NCI-H1048 (cell line): Measurements from ENCODE around the gene LCORL.
"Not testable (repeated sequence)": the region's sequence is repeated elsewhere in the genome, so short reads cannot be mapped to it uniquely, and the experiment has no call there.

ENCODE experiments used
- DNase-seq: peaks from one replicate; lab custom pipeline; 2025; lab: John Stamatoyannopoulos, UW

LCORL gene

DNA sequence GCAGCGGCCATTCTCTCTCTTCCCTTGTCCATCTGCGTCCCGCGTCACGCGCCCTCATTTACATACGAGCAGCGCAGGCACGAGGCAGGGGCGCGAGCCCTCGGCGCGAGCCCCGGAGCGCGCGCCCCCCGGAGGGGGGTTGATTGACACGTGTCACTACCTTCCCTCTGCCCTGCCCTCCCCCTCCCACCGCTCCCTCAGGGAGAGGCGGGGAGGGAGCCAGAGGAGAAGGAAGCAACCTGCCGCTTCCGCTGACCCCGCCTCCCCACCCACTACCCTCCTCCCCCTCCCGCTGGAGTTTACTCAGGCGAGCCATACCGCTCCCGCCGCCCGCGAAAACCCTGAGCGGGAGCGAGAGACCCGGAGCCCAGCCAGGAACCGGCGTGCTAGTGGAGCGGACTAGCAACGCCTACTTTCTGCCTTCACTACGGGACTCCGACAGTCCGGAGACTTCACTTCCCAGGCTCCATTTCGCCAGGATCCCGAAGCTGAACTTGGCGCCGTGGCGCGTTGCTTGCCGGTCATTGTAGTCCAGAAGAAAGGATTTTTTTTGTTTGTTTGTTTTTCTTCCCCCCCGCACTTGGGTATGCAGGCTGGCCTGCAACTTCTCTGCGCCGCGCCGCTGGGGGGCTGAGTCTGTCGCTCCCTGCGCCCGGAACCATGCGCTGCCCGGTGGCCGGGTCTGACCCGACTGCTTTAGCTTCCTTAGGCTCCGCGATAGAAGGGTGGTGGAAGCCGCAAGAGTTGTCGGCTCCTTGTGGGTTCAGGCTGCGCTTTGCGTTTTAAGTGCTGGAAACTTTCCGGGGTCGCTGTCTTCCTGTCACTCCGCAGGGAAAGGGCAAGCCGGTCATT is at the start of gene LCORL:
LCORL (minus strand) TSS at position 36 of the 852 bp plus-strand sequence; CDS start at position 32, 4 bp downstream.
- peak; percentile 94 for DNase-seq

DNA sequence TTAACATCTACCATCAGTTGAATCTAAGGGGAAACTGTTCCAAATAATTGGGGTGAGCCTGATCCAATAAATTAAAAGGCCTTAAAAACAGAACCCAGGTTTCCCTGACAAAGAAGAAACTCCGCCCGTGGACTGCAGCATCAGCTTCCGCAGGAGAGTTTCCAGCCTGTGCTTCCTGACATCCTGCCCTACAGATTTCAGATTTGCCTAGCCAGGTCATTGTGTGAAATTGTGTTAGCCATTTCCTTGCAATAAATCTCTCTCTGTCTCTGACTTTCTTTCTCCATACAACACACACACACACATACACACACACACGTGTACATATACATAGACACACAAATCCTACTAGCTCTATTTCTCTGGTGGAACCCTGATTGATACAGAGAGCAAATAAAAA is 48.3 kb upstream of the LCORL start:
- no peak for DNase-seq

DNA sequence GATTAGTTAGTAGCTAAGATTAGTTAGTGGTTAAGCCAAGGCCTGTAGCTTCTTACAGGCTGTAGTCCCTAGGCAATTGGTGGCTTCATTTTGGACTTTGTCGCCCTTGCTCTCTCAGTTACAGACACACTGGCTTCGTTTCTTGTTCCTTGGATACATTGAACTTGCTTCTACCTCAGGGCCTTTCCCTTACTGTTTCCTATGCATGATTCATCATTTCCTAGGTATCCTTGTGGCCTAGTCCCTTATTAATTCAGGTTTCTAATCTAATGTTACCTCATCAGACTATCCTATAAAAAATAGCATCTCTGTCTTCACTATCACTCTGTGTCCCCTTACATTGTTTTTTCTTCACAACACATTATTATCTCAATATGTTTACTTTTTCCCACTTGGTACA is 45.5 kb upstream of the LCORL start:
- DNase-seq, result no peak

DNA sequence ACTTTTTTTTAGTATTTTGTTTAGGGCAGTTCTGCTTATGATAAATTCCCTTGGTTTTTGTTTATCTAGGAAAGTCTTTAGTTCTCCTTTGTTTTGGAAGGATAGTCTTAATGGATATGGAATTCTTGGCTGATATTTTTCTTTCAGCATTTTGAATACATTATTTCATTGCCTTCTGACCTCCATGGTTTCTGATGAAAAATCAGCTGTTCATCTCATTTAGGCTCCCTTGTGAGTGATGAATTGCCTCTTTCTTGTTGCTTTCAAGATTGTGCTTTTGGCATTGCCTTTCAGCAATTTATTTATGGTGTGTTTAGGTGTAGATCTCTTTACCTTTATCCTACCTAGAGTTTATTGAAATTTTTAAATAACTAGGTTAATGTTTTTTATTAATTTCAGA is 41.5 kb upstream of the LCORL start:
- DNase-seq, result no peak

DNA sequence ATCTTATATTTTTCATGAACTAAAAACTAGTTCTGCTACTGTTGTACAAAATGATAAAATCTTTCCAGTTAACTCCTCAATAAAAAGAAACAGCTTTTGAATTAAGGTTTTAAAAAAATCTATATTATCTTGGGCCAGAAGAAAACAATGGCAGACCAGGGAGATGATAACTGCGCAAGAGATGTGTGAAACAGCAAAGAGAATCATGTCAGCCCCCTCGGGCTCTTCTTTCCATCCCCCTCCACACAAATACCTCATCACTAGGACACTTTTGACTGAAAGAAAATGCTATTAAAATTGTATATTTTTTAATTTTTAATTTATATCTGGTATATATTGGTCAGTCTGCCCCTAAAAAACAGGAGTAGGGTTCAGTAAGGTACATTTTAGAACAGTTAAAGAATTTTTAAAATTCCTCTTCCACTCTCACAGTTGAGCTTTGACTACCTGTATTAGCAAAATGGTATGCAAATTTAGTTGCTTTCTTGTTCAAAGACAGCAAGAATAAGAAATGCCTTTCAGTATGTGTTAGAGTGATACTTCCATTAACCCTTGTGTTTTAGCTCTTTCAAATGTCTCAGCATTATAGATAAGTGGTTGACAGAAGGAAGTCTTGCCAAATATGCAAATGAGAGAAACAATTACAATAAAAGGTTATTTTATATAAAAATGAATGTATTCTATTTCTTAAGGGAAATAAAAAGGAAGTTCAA is 36.4 kb upstream of the LCORL start:
- DNase-seq, result no peak

DNA sequence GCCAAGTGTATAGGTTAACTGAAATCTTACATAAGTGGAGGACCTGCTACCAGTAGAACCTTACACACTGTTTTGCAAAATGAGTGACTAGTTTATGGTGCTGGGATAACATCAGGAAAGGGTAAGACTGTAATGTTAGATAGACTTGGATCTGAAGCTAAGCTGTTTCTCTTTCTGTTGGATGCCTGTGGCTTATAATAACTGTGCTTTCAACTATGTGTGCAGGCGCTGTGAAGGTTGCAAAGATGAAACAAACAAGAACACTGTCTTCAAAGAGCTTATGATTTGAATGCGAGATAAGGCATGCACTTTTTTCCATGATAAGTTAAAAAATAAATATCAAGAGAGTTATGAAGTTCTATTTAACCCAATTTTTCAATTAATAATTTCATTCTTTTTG is 34.5 kb upstream of the LCORL start:
- DNase-seq, result no peak

DNA sequence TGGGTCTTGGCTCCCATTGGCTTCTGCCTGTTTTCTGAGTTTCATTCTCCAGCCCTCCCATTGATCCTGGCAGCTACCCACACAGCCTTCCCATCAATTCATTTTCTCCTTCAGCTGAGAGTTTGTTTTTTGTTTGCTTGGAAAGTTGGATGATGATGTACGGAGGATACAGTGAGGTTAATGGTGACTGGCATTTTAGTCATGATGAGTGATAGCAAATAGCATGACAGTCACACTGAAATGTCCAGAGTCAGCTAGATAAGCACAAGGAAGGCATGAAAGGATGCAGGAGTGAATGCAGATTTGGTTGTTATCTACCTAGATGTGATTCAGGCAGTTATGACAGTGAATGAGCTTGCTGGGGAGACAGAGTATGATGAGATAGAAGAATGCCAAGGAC is 30.6 kb upstream of the LCORL start:
- no peak for DNase-seq

DNA sequence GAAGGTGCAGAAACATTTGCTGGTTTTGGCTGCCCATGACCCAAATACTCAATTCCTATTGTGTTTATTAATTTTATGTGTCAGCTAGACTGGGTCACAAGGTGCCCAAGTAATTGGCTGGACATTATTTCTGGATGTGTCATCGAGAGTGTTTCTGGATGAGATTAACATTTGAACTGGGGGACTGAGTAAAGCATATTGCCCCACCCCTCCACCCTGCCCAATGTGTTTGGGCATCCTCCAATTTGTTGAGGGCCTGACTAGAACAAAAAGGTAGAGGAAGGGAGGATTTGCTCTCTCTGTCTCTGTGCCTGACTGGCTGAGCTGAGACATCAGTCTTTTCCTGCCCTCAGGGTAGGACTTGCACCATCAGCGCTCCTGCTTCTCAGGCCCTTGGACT is 29.7 kb upstream of the LCORL start:
- DNase-seq, result no peak

DNA sequence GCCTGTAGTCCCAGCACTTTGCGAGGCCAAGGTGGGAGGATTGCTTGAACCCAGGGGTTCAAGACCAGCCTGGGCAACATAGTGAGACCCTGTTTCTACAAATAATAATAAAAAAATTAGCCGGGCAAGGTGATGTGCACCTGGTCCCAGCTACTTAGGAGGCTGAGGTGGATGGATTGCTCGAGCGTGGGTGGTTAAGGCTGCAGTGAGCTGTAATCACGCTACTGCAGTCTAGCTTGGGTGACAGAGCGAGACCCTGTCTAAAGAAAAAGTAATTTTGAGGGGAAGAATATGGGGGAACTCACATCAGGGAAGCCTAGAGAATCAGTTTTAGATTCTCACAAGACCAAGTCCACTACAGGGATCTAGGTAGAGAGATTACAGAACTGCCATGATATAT is 28.9 kb upstream of the LCORL start:
- no peak for DNase-seq

DNA sequence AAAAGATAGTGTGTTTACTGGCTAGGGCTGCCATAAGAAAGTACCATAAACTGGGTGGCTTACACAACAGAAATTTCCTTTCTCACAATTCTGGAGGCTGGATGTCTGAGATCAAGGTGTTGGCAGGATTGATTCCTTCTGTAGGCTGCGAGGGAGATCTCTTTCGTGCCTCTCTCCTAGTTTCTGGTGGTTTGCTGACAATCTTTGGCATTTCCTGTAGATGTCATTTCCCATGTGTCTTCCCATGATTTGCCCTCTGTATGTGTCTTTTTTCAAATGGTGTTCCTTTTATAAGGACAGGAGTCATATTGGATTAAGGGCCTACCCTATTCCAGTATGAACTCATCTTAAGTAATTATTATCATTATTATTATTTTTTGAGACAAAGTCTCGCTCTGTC is 27.9 kb upstream of the LCORL start:
- DNase-seq, result no peak

DNA sequence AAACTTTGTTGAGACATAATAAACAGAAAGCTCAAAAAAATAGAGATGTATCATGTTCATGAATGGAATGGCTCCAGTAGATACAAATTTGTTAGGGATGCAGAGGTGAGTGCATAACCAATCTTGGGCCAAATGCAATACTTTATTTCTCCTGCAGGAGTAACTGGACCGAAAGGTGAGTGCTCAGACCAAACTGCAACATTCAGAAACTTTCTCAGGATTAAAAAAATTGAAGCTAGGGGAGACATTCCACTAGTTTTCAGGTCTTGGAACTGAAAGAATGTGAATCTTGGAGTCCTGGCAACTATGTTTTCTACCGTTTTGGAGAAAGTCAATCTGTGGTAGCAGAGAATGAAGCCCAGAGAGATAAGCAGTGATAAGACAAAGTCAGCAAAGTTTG is 21.2 kb upstream of the LCORL start:
- no peak for DNase-seq

DNA sequence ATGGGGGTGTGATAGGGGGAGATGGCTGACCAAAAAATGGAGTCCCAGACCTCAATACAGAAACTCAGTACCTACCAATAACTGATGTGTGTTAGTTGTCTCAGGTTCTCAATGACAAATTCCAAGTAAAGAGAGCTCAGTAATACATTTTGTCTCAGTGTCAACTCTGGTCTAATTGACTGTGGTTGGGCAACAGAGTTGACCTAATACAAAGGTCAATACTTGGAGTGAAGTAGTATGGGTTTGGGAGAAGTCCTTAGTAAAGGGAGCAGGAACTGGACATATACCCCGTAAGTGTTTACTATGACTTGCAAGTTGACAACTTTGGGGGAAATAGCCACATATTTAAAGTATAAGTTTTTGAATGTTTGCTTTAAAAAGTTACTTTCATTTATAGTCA is 20.5 kb upstream of the LCORL start:
- DNase-seq, result no peak

DNA sequence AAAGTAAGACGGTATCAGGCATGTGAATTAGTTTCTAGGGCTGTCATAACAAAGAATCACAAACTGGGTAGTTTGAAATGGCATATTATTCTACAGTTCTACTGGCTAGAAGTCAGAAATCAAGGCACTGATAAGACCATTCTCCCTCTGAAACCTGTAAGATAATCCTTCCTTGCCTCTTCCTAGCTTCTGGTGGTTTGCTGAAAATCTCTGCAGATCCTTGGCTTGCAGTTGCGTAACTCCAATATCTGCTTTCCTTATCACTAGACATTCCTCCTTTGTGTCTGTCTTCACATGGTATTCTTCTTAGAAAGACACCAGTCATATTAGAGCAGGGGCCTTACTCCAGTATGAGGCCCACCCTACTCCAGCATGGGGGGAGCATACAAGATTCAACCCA is 19.6 kb upstream of the LCORL start:
- DNase-seq, result no peak

DNA sequence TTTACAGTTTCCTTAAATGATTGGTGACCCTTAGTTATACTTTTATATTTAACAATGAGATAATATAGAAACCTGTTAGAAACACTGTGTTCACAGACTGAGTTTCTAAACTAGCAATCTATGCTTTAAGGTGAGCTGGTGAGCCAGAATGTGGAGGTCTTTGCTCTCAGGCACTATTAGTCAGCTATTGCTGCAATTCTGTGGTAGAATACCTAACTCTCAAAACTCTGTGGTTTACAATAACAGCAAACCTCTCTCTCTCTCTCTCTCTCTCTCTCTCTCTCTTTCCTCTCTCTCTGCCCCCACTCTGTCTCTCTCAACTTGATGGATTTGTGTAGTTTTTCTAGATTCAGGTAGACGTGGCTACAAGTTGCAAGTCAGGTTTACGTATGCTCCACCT is 17.6 kb upstream of the LCORL start:
- no peak for DNase-seq

DNA sequence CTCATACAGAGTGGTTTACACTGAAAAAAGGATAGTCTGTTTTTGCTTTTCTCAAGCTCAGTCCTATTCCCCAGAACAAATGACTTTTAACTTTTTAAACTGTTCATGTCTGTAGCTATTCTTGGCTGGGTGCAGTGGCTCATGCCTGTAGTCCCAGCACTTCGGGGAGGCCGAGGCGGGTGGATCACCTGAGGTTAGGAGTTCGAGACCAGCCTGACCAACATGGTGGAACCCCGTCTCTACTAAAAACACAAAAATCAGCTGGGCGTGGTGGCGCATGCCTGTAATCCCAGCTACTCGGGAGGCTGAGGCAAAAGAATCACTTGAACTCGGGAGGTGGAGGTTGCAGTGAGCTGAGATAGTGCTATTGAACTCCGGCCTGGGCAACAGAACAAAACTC is 14.8 kb upstream of the LCORL start:
- not testable (repeated sequence) for DNase-seq

DNA sequence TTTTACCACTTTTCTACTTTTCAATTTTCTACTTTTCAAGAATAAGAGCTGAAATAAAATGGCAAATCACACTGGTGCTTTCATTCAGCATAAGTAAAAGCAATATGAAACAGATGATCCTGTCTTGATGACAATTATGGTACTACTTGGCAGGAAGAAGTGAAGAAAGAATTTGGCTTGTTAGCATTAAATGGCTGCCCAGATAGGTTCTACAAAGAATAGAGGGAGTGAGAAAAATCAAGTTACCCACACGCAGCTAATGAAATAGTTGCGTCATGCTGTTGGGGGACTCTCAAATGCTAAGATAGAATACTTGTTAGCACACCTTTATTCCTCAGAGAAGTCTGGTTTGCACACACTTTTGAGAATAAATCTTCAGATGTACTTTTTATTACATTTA is 12.5 kb upstream of the LCORL start:
- no peak for DNase-seq

DNA sequence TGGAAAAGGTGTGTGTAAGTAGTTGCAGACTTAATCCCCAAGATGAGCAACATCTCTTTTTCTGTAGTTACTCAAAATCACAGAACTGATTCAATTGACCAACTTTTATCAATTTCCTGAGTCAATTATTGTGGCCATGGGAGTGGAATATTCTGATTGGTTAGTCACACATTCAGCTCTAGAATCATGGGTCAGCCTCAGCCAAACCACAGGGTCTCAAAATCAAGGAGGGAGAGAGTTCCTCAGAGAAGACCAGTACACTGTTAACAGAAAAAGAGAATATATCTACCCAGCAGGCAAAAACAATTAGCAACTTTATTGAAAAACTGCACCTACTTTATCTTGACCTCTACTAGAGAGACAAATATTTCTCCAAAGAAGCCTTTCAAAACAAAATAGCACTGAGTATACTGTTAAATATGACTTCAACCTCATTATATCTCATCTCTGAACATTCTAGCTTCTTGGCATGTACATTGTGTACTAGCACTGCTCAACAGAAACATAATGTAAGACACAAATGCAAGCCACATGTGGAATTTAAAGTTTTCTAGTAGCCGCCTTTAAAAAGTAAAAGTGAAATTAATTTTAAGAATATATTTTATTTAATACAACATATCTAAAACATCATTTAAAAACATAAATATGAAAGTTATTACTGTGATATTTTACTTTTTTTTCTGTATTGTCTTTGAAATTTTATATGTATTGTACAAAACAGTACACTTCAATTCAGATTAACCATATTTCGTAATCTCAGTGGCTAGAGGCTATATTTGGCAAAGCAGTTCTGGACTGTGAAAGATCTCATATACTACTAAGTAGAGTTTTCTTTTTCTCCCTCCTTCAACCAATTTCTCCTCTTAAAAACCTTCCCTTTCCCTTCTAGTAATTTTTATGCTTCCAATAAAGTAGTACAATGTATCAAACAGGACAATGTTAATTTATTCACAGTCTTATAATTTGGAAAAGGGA is 11.8 kb upstream of the LCORL start:
- no peak for DNase-seq

DNA sequence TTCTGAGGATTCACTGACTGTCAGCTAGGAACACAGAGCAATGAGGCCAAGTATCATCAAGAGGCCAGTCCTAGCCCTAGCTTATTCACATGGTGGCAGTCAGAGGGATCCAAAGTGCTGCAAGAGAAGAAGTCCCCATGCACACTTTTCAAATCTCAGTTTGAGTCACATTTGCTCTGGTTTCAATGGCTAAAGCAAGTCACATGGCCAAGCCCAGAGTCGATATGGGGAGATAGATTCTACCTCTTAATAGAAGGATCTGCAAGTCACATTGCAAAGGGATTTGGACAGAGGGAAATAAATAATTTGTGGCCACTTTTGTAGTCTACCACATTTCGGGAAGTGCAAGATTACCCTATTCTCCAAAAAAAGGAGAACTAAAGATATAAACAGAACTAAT is 3.7 kb upstream of the LCORL start:
- DNase-seq, result no peak

DNA sequence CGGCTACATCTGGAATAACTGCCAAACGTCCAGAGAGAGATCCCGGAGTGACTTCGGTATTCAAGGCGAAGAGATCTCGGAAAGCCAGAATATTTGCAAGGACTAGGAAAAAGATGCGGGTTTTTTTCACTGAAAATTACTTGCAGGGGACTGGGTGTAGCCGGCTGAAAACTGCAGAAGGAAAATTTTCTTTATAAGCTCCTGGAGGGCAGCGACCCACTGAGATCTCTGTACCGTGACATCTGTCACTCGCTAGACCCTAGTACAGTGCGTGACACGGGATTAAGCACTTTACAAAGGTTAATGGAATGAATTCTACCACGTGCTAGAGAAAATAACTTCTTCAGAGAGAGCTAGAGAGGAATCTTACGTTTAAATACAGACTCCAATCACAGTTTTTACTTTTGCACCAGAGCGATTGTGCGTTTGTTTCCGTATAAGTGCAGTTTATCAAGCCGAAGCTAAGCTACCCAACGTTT is 1.1 kb upstream of the LCORL start:
- DNase-seq, result no peak

DNA sequence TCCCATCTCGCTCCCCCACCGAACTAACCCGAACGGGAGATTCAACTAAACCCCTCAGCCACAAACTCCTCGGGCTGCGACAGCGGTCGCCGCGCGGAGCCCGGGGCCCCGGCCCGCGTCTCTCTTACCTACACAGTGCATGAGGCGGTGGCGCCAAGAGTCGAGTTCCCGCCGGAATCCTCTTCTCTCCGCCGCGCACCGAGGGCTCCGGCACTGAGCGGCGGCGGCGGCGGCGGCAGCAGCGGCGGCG is 160 bp downstream of the LCORL start:
- DNase-seq, result no peak

DNA sequence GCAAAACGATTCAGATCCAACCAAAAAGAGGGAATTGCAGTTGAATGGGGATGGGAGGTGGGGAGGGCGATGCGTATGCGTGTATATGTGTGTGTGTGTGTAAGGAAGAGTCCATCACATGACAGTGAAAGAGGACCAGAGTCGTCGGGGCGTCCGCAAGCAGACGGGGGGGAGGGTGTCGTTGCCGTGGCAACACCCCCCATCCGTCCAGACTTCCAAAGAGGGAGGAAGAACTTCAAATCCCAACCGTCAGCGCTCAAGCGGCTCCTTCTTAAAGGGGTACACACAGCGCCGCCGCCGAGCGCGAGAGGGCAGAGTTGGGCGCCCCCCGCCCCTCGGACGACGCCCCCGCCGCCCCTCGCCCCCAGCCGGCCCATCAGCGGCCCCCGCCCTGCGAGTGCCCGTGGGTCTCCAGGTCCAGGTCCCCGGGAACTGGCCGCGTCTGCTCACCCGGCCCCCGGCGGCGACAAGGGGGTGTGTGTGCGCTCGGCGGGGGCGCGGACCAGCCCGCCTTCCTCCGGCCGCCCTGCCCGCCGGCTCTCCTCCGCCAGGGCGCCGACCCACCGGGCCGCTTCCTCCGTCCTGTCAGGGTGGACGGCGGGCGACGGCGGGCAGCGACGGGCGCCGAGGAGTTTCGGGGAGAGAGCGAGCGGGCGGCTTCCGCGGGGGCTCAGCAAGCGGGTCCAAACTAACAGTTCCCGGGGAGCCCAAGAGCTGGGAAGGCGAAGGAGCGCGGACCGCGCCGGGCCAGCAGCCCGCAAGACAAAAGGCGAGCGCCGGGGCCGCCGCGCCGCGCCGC is 685 bp downstream of the LCORL start:
- peak; percentile 19 for DNase-seq
